SK-N-SH (cell line): ENCODE data around the gene TRIP13.

Experiments
- EP300 ChIP-seq, 2 experiments: IDR thresholded peaks; 2 replicates each; pipeline versions ENCODE4 v1.4.0 to v1.6.1; 2012; ENCODE audit warnings: borderline replicate concordance in 1 of 2, low read depth in 1 of 2, low read length in 1 of 2
- EZH2phosphoT487 ChIP-seq: fragments of 200-600 bp; sonication (generic); IDR thresholded peaks from 2 replicates; pipeline ENCODE4 v1.6.1; 2017; ENCODE audit warnings: low read depth, mixed run types, mild to moderate bottlenecking, antibody characterized with exemption, moderate library complexity, borderline replicate concordance
- MEF2A ChIP-seq: IDR thresholded peaks from 2 replicates; pipeline ENCODE4 v1.4.0; 2012; ENCODE audit warnings: low read depth, borderline replicate concordance
- NRF1 ChIP-seq: IDR thresholded peaks from 2 replicates; pipeline ENCODE4 v1.6.1; 2012; ENCODE audit warnings: low read depth, mild to moderate bottlenecking, low read length
- PBX3 ChIP-seq: IDR thresholded peaks from 2 replicates; pipeline ENCODE4; 2012
- POLR2AphosphoS5 ChIP-seq: IDR thresholded peaks from 2 replicates; pipeline ENCODE4 v1.6.1; 2012; ENCODE audit warnings: low read depth, low read length
- RAD21 ChIP-seq: IDR thresholded peaks from 2 replicates; pipeline ENCODE4 v1.6.1; 2012; ENCODE audit warnings: mild to moderate bottlenecking, low read length
- RFX5 ChIP-seq: IDR thresholded peaks from 2 replicates; pipeline ENCODE4 v1.6.1; 2012; ENCODE audit warnings: mild to moderate bottlenecking, improper control_type of control experiment, low read length
- SMC3 ChIP-seq: IDR thresholded peaks from 2 replicates; pipeline ENCODE4 v1.6.1; 2012; ENCODE audit warnings: low read depth, low read length, improper control_type of control experiment
- TAF1 ChIP-seq: IDR thresholded peaks from 2 replicates; pipeline ENCODE4 v1.6.1; 2012; ENCODE audit warnings: low read depth, mild to moderate bottlenecking, low read length, moderate library complexity, borderline replicate concordance
- USF1 ChIP-seq: IDR thresholded peaks from 2 replicates; pipeline ENCODE4 v1.4.0; 2012; ENCODE audit warnings: low read depth, borderline replicate concordance
- TF ChIP-seq, protein P1 (sequence below): fragments of 200-600 bp; sonication (generic); IDR thresholded peaks from 2 replicates; pipeline ENCODE4 v1.6.1; 2017; ENCODE audit warnings: antibody characterized with exemption, mild to moderate bottlenecking, moderate library complexity
- TF ChIP-seq, protein P2 (sequence below): IDR thresholded peaks from 2 replicates; pipeline ENCODE4 v1.6.1; 2012; ENCODE audit warnings: mild to moderate bottlenecking, low read depth, low read length, moderate library complexity
- TF ChIP-seq, protein P3 (sequence below): fragments of 150-350 bp; IDR thresholded peaks from 2 replicates; pipeline ENCODE4 v1.6.1; 2017; ENCODE audit warnings: antibody characterized with exemption, low read length, low read depth, borderline replicate concordance

DNA sequence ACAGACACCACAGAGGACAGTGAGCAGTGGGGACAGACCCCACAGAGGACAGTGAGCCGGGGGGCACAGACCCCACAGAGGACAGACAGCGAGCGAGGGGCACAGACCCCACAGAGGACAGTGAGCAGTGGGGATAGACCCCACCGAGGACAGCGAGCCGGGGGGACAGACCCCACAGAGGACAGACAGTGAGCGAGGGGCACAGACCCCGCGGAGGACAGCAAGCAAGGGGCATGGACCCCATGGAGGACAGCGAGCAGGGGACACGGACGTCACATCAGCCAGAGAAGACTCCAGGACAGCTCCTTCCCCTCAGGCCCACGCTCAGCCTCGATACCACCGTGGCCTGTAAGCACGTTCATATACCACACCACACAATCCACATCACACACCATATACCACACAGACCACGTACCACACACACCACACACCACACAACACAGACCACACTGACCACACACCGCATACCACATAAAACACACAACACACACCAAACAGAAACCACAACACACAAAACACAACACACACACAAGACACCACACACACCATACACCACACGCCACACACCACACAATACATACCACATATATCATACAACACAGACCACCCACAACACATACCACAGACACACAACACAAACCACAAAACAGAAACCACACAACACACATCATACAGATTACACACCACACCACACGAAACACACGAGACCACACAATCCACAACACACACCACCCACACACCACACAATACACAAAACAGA is 36.7 kb upstream of the TRIP13 start:
- TF ChIP-seq, protein P1, sequence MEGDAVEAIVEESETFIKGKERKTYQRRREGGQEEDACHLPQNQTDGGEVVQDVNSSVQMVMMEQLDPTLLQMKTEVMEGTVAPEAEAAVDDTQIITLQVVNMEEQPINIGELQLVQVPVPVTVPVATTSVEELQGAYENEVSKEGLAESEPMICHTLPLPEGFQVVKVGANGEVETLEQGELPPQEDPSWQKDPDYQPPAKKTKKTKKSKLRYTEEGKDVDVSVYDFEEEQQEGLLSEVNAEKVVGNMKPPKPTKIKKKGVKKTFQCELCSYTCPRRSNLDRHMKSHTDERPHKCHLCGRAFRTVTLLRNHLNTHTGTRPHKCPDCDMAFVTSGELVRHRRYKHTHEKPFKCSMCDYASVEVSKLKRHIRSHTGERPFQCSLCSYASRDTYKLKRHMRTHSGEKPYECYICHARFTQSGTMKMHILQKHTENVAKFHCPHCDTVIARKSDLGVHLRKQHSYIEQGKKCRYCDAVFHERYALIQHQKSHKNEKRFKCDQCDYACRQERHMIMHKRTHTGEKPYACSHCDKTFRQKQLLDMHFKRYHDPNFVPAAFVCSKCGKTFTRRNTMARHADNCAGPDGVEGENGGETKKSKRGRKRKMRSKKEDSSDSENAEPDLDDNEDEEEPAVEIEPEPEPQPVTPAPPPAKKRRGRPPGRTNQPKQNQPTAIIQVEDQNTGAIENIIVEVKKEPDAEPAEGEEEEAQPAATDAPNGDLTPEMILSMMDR = no peak
- TF ChIP-seq, protein P2, sequence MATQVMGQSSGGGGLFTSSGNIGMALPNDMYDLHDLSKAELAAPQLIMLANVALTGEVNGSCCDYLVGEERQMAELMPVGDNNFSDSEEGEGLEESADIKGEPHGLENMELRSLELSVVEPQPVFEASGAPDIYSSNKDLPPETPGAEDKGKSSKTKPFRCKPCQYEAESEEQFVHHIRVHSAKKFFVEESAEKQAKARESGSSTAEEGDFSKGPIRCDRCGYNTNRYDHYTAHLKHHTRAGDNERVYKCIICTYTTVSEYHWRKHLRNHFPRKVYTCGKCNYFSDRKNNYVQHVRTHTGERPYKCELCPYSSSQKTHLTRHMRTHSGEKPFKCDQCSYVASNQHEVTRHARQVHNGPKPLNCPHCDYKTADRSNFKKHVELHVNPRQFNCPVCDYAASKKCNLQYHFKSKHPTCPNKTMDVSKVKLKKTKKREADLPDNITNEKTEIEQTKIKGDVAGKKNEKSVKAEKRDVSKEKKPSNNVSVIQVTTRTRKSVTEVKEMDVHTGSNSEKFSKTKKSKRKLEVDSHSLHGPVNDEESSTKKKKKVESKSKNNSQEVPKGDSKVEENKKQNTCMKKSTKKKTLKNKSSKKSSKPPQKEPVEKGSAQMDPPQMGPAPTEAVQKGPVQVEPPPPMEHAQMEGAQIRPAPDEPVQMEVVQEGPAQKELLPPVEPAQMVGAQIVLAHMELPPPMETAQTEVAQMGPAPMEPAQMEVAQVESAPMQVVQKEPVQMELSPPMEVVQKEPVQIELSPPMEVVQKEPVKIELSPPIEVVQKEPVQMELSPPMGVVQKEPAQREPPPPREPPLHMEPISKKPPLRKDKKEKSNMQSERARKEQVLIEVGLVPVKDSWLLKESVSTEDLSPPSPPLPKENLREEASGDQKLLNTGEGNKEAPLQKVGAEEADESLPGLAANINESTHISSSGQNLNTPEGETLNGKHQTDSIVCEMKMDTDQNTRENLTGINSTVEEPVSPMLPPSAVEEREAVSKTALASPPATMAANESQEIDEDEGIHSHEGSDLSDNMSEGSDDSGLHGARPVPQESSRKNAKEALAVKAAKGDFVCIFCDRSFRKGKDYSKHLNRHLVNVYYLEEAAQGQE = no peak
- TF ChIP-seq EZH2phosphoT487 (no peak), EP300 (IDR thresholded peaks at IDR 0.05; ENCODE audit: borderline replicate concordance in 1 of 2, low read depth in 1 of 2, low read length in 1 of 2) (no peak), SMC3 (no peak), POLR2AphosphoS5 (no peak), TAF1 (no peak), PBX3 (no peak), USF1 (no peak), MEF2A (no peak), NRF1 (no peak), RAD21 (no peak), RFX5 (no peak)
- TF ChIP-seq, protein P3, sequence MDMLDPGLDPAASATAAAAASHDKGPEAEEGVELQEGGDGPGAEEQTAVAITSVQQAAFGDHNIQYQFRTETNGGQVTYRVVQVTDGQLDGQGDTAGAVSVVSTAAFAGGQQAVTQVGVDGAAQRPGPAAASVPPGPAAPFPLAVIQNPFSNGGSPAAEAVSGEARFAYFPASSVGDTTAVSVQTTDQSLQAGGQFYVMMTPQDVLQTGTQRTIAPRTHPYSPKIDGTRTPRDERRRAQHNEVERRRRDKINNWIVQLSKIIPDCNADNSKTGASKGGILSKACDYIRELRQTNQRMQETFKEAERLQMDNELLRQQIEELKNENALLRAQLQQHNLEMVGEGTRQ = no peak
